HEK293 (cell line): ENCODE results near the gene CYRIA.

Source experiments
- CTCF ChIA-PET: fragments of 350-600 bp; formaldehyde crosslinking; extraction: SDS; loops from one replicate; lab custom pipeline; 2021; ENCODE audit warnings: antibody characterized with exemption; lab: Yijun Ruan, JAX
- POLR2A ChIA-PET: fragments of 300-600 bp; formaldehyde crosslinking; extraction: SDS; loops from one replicate; lab custom pipeline; 2020; ENCODE audit warnings: antibody characterized with exemption, inconsistent platforms; lab: Yijun Ruan, JAX
- H3K27ac ChIP-seq: fragments of 200-500 bp; sonication (Bioruptor generic); 2 replicates; pipeline ENCODE4 v1.5.1; 2014; ENCODE audit warnings: low read depth, low read length, control low read depth, inconsistent platforms; ENCODE audit errors: extremely low read depth
- H3K36me3 ChIP-seq, 2 experiments: fragments of 200-500 bp in 1 of 2; sonication (Bioruptor generic) in 1 of 2; 1 replicate in 1 of 2; 2 replicates in 1 of 2; pipeline ENCODE4 v1.5.1; 2014 to 2017; ENCODE audit warnings: inconsistent platforms in 2 of 2, low read length in 2 of 2; ENCODE audit not compliant: control insufficient read depth in 2 of 2, insufficient read depth in 1 of 2
- H3K4me1 ChIP-seq: fragments of 200-500 bp; sonication (Bioruptor generic); 2 replicates; pipeline ENCODE4 v1.5.1; 2014; ENCODE audit warnings: mild to moderate bottlenecking, low read length, inconsistent platforms; ENCODE audit not compliant: control insufficient read depth, insufficient read depth
- H3K4me3 ChIP-seq: 2 replicates; pipeline ENCODE4 v1.5.1; 2011; ENCODE audit warnings: low read depth, mild to moderate bottlenecking, control low read depth, low read length, moderate library complexity
- H3K9me3 ChIP-seq: fragments of 200-500 bp; sonication (Bioruptor generic); 2 replicates; pipeline ENCODE4 v1.5.1; 2014; ENCODE audit warnings: low read depth, low read length, inconsistent platforms; ENCODE audit not compliant: control insufficient read depth, insufficient read depth
- EGR2 ChIP-seq: fragments of 450-650 bp; formaldehyde crosslinking; IDR thresholded peaks from 2 replicates; pipeline ENCODE4 v1.5.1; 2016; ENCODE audit warnings: low read depth, missing biosample characterization, missing genetic modification characterization
- GFI1B ChIP-seq: fragments of 450-650 bp; formaldehyde crosslinking; IDR thresholded peaks from 2 replicates; pipeline ENCODE4 v1.5.1; 2016; ENCODE audit warnings: missing biosample characterization, missing genetic modification characterization
- HOXA7 ChIP-seq: sonication (generic); formaldehyde crosslinking; IDR thresholded peaks from 2 replicates; pipeline ENCODE4 v1.8.1; 2022; ENCODE audit warnings: missing genetic modification reagents, borderline replicate concordance
- ZFHX2 ChIP-seq: fragments of 450-650 bp; formaldehyde crosslinking; conservative IDR thresholded peaks from 2 replicates; pipeline ENCODE4 v1.5.1; 2016; ENCODE audit warnings: missing biosample characterization, missing genetic modification characterization
- ZNF157 ChIP-seq: fragments of 450-650 bp; formaldehyde crosslinking; IDR thresholded peaks from 2 replicates; pipeline ENCODE4 v1.5.1; 2016; ENCODE audit warnings: missing biosample characterization, missing genetic modification characterization
- ZNF19 ChIP-seq: fragments of 450-650 bp; formaldehyde crosslinking; IDR thresholded peaks from 2 replicates; pipeline ENCODE4; 2016; ENCODE audit warnings: missing biosample characterization, missing genetic modification characterization, low read depth
- ZNF2 ChIP-seq: fragments of 450-650 bp; formaldehyde crosslinking; IDR thresholded peaks from 2 replicates; pipeline ENCODE4 v1.5.1; 2016; ENCODE audit warnings: missing biosample characterization, missing genetic modification characterization
- ZNF202 ChIP-seq: fragments of 450-650 bp; formaldehyde crosslinking; IDR thresholded peaks from 2 replicates; pipeline ENCODE4 v1.5.1; 2016; ENCODE audit warnings: missing biosample characterization, missing genetic modification characterization, borderline replicate concordance
- ZNF214 ChIP-seq: fragments of 450-650 bp; formaldehyde crosslinking; IDR thresholded peaks from 2 replicates; pipeline ENCODE4 v1.5.1; 2017; ENCODE audit warnings: missing biosample characterization, mild to moderate bottlenecking, missing genetic modification characterization, borderline replicate concordance
- ZNF335 ChIP-seq: fragments of 450-650 bp; formaldehyde crosslinking; conservative IDR thresholded peaks from 2 replicates; pipeline ENCODE4 v1.5.1; 2016; ENCODE audit warnings: missing biosample characterization, missing genetic modification characterization
- ZNF350 ChIP-seq: fragments of 450-650 bp; formaldehyde crosslinking; IDR thresholded peaks from 2 replicates; pipeline ENCODE4 v1.5.0; 2017; ENCODE audit warnings: missing biosample characterization, mild to moderate bottlenecking, missing genetic modification characterization
- ZNF585B ChIP-seq: fragments of 450-650 bp; formaldehyde crosslinking; IDR thresholded peaks from 2 replicates; pipeline ENCODE4 v1.5.1; 2016; ENCODE audit warnings: missing biosample characterization, missing genetic modification characterization
- ZNF596 ChIP-seq: fragments of 450-650 bp; IDR thresholded peaks from 2 replicates; pipeline ENCODE4 v1.5.0; 2018; ENCODE audit warnings: missing biosample characterization, mild to moderate bottlenecking, missing genetic modification characterization, moderate library complexity
- ZNF610 ChIP-seq: fragments of 450-650 bp; formaldehyde crosslinking; IDR thresholded peaks from 2 replicates; pipeline ENCODE4 v1.5.1; 2016; ENCODE audit warnings: missing biosample characterization, missing genetic modification characterization, borderline replicate concordance
- ZNF830 ChIP-seq: fragments of 450-650 bp; IDR thresholded peaks from 2 replicates; pipeline ENCODE4 v1.5.0; 2018; ENCODE audit warnings: missing biosample characterization, missing genetic modification characterization, low read depth, mild to moderate bottlenecking, moderate library complexity
- TF ChIP-seq, protein P1 (sequence below): fragments of 450-650 bp; formaldehyde crosslinking; IDR thresholded peaks from 2 replicates; pipeline ENCODE4 v1.5.1; 2017; ENCODE audit warnings: missing biosample characterization, missing genetic modification characterization
- TF ChIP-seq, protein P2 (sequence below): fragments of 450-650 bp; formaldehyde crosslinking; IDR thresholded peaks from 2 replicates; pipeline ENCODE4 v1.5.1; 2017; ENCODE audit warnings: missing biosample characterization, missing genetic modification characterization
- TF ChIP-seq, protein P3 (sequence below): fragments of 450-650 bp; formaldehyde crosslinking; IDR thresholded peaks from 2 replicates; pipeline ENCODE4 v1.5.1; 2016; ENCODE audit warnings: missing biosample characterization, missing genetic modification characterization
- TF ChIP-seq, protein P4 (sequence below): fragments of 450-650 bp; formaldehyde crosslinking; IDR thresholded peaks from 2 replicates; pipeline ENCODE4 v1.5.1; 2016; ENCODE audit warnings: missing biosample characterization, missing genetic modification characterization

The CYRIA gene

DNA sequence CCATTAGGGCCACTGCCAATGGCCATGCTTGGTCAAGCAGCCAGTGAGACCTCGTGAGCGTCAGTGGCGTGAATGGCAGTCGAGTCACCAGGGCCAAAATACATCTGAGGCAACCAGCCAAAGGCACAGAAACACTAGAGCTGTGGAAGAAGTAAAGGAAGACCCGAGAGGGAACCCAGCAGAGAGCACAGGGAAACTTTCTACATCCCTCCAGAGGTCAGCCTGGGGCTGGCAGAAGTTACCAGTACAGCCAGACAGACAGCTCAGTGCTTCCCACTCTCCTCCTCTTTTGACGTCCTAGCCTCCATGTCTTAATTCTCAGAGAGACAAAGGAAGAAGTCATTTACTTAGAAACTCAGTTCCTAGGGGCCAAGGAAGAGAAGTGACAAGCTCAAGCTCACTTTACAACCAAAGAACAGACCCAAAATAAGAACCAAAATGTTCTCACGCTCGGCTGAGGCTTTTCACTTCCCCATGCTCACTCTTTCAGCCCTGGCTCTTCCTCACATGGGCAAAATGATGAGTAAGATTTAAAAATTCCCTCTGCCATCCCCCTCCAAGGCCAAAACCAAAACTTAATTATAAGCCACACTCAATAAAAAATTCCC is 8.7 kb downstream of the CYRIA start:
- no peaks in the 10 kb centered on the region for H3K36me3 ChIP-seq
- H3K27ac ChIP-seq, result no peak overlapping the region
- H3K4me3 ChIP-seq, result no peak overlapping the region
- H3K9me3 ChIP-seq, result no peaks in the 10 kb centered on the region
- H3K4me1 ChIP-seq, result no peaks in the 10 kb centered on the region
- TF ChIP-seq ZNF596, result no peak
- POLR2A ChIA-PET, result interaction anchor here (0.7 kb wide), 1 partner anchor 44 kb away, joined by 6 read pairs; no protein-coding TSS in a partner anchor
- CTCF ChIA-PET, result interaction anchor here (0.7 kb wide), 1 partner anchor 191 kb away, joined by 5 read pairs; no protein-coding TSS in a partner anchor

DNA sequence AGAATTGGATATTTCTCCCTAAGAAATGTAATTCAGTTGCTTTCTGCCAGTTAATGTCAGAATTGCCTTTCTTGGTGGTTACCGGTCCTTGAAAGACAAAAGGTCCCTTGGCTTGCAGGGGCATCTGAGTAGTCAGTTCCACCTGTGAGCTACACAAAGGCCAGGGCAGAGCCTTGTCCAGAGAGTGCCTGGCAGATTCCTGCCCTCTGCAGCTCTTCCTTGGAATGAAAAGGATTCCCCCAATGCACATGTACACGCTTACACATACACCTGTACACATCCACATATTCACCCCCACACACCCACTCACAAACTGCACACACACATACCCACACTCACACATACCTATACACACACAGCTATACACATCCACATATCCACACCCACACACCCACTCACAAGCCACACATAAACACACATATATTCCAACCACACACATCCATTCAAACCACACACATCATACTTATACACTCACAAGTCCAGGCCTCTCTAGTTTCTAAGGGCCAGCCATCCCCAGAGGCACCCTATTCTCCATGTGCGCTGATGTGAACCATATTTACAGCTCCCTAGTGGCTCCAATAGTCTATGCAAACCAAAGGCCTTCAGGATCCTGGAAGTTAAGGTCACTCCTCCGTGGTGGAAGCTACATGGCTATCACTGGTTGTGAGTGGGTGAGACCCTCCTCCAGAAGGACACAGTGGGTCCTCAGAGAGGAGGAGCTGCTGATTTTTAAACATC is 9.6 kb downstream of the CYRIA start:
- TF ChIP-seq EGR2 (tag by site-specific recombination), result peak; percentile 91
- TF ChIP-seq ZNF202, result no peak
- no peak for TF ChIP-seq HOXA7 (CRISPR knock-in tag)
- TF ChIP-seq ZNF19 (tag by site-specific recombination), result no peak
- TF ChIP-seq, protein P1, sequence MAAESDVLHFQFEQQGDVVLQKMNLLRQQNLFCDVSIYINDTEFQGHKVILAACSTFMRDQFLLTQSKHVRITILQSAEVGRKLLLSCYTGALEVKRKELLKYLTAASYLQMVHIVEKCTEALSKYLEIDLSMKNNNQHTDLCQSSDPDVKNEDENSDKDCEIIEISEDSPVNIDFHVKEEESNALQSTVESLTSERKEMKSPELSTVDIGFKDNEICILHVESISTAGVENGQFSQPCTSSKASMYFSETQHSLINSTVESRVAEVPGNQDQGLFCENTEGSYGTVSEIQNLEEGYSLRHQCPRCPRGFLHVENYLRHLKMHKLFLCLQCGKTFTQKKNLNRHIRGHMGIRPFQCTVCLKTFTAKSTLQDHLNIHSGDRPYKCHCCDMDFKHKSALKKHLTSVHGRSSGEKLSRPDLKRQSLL (tag by site-specific recombination), result no peak
- TF ChIP-seq, protein P2, sequence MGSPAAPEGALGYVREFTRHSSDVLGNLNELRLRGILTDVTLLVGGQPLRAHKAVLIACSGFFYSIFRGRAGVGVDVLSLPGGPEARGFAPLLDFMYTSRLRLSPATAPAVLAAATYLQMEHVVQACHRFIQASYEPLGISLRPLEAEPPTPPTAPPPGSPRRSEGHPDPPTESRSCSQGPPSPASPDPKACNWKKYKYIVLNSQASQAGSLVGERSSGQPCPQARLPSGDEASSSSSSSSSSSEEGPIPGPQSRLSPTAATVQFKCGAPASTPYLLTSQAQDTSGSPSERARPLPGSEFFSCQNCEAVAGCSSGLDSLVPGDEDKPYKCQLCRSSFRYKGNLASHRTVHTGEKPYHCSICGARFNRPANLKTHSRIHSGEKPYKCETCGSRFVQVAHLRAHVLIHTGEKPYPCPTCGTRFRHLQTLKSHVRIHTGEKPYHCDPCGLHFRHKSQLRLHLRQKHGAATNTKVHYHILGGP (tag by site-specific recombination), result no peak
- peak; percentile 87 for TF ChIP-seq ZFHX2 (tag by site-specific recombination)
- no peak for TF ChIP-seq ZNF585B (tag by site-specific recombination)
- TF ChIP-seq, protein P3, sequence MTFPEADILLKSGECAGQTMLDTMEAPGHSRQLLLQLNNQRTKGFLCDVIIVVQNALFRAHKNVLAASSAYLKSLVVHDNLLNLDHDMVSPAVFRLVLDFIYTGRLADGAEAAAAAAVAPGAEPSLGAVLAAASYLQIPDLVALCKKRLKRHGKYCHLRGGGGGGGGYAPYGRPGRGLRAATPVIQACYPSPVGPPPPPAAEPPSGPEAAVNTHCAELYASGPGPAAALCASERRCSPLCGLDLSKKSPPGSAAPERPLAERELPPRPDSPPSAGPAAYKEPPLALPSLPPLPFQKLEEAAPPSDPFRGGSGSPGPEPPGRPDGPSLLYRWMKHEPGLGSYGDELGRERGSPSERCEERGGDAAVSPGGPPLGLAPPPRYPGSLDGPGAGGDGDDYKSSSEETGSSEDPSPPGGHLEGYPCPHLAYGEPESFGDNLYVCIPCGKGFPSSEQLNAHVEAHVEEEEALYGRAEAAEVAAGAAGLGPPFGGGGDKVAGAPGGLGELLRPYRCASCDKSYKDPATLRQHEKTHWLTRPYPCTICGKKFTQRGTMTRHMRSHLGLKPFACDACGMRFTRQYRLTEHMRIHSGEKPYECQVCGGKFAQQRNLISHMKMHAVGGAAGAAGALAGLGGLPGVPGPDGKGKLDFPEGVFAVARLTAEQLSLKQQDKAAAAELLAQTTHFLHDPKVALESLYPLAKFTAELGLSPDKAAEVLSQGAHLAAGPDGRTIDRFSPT (tag by site-specific recombination), result no peak
- TF ChIP-seq ZNF157 (tag by site-specific recombination), result no peak
- ChIA-PET CTCF (no interaction called here), POLR2A (no interaction called here)
- Histone ChIP-seq H3K9me3 (no peaks in the 10 kb centered on the region), H3K4me3 (no peak overlapping the region), H3K36me3 (no peaks in the 10 kb centered on the region), H3K27ac (no peak overlapping the region), H3K4me1 (no peaks in the 10 kb centered on the region)

DNA sequence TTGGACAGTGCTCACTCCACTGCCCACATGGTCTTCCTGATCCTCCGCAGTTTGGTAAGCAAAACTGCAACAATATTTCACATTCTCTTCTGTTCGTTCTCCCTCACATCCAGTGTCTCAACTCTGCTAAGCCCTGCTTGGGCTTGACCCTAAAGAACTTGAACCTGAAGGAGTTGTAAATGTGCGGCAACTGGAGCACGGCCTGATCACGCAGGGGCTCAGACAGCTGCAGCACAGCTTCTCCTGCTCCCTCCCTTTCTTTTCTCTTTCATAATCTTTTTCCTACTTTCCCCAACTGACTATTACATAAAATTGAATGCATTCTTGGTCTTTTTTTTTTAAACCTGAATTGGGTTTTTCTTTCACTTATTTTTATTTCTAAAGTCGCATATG is 10.2 kb downstream of the CYRIA start:
- H3K27ac ChIP-seq, result no peak overlapping the region
- POLR2A ChIA-PET, result no interaction called here
- TF ChIP-seq ZNF2 (tag by site-specific recombination) (no peak), ZNF157 (tag by site-specific recombination) (no peak), ZNF350 (no peak), ZNF335 (tag by site-specific recombination) (no peak), HOXA7 (CRISPR knock-in tag) (no peak), GFI1B (tag by site-specific recombination) (no peak), ZNF830 (tag by site-specific recombination) (no peak), ZNF610 (tag by site-specific recombination) (no peak), ZNF214 (tag by site-specific recombination) (no peak)
- TF ChIP-seq, protein P4, sequence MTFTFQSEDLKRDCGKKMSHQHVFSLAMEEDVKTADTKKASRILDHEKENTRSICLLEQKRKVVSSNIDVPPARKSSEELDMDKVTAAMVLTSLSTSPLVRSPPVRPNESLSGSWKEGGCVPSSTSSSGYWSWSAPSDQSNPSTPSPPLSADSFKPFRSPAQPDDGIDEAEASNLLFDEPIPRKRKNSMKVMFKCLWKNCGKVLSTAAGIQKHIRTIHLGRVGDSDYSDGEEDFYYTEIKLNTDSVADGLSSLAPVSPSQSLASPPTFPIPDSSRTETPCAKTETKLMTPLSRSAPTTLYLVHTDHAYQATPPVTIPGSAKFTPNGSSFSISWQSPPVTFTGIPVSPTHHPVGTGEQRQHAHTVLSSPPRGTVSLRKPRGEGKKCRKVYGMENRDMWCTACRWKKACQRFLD, result no peak
- TF ChIP-seq, all 188 proteins: peak for 0
- H3K4me3 ChIP-seq, result no peak overlapping the region
- H3K9me3 ChIP-seq, result no peaks in the 10 kb centered on the region
- no peaks in the 10 kb centered on the region for H3K36me3 ChIP-seq
- CTCF ChIA-PET, result no interaction called here
- H3K4me1 ChIP-seq, result no peaks in the 10 kb centered on the region
